K562 (cell line): ENCODE data around the gene ROPN1B. TPM values are rescaled to one million over a fixed set of nuclear protein-coding genes. Genes with fewer than 3 reads are reported as not detected.

Source experiments
- ATAC-seq: fragments of 200-7000 bp; cut with Tn5 transposase; 3 replicates; pipeline ENCODE4 v1.9.1; 2020; ENCODE audit warnings: moderate library complexity
- BruUV-seq: library from RNA; stranded (reverse); fragments of 400-500 nt; replicated peaks from 2 replicates; lab custom pipeline; 2021; lab: Mats Ljungman, UMichigan
- CTCF ChIA-PET: fragments of 300-600 bp; formaldehyde crosslinking; extraction: SDS; loops from one replicate; lab custom pipeline; 2021; ENCODE audit warnings: low intra/inter-chr PET ratio; lab: Yijun Ruan, JAX
- POLR2A ChIA-PET: fragments of 300-600, 350-650 bp; sonication (Branson Sonifier 250); formaldehyde crosslinking; extraction: SDS; loops from one replicate; lab custom pipeline; 2021; ENCODE audit warnings: antibody characterized with exemption, inconsistent platforms; lab: Yijun Ruan, JAX
- DNase-seq, 4 experiments: peaks; one replicate each; pipeline versions ENCODE4 v3.0.0 to v3.0.0-alpha.2; 2011 to 2018; ENCODE audit warnings: low spot score in 3 of 4, mixed read lengths in 3 of 4; ENCODE audit errors: extremely low read depth in 1 of 4
- FAIRE-seq: peaks from 2 replicates; lab custom pipeline; 2011; peaks lifted over from hg19 to GRCh38; lab: Jason Lieb, UNC
- H2AFZ ChIP-seq: 2 replicates; pipeline ENCODE4 v1.6.0; 2011; ENCODE audit warnings: low read depth, low read length, control low read depth, inconsistent platforms
- H3K27ac ChIP-seq: fragments of 200-600 bp; 3 replicates; pipeline ENCODE4 v1.8.0; 2011; ENCODE audit warnings: low read depth, mild to moderate bottlenecking, control low read depth, inconsistent platforms, low read length, moderate library complexity, mixed read lengths; ENCODE audit errors: extremely low read depth
- H3K27me3 ChIP-seq, 2 experiments: fragments of 300-600 bp in 1 of 2; 2 replicates in 1 of 2; 3 replicates in 1 of 2; pipeline versions ENCODE4 v1.6.0 to v1.8.0; 2011; ENCODE audit warnings: inconsistent platforms in 2 of 2, low read length in 2 of 2, mild to moderate bottlenecking in 1 of 2, mixed read lengths in 1 of 2, moderate library complexity in 1 of 2; ENCODE audit not compliant: control insufficient read depth in 2 of 2, insufficient read depth in 2 of 2
- H3K36me3 ChIP-seq: fragments of 300-600 bp; 3 replicates; pipeline ENCODE4 v1.8.0; 2011; ENCODE audit warnings: mild to moderate bottlenecking, low read length, inconsistent platforms; ENCODE audit not compliant: control insufficient read depth, insufficient read depth
- H3K4me1 ChIP-seq, 2 experiments: fragments of 200-600 bp in 1 of 2; replicated peaks in 1 of 2; 2 replicates in 1 of 2; 3 replicates in 1 of 2; pipeline versions ENCODE4 v1.5.1 to v1.8.0; 2011; ENCODE audit warnings: inconsistent platforms in 2 of 2, low read length in 2 of 2, mild to moderate bottlenecking in 1 of 2, mixed read lengths in 1 of 2, moderate library complexity in 1 of 2; ENCODE audit not compliant: control insufficient read depth in 2 of 2, insufficient read depth in 2 of 2
- H3K4me2 ChIP-seq: 2 replicates; pipeline ENCODE4 v1.6.1; 2011; ENCODE audit warnings: low read length, control low read depth, inconsistent platforms, mixed read lengths; ENCODE audit not compliant: insufficient read depth
- H3K4me3 ChIP-seq: fragments of 200-600 bp; sonication (generic), shearing (Covaris generic); 2 replicates; pipeline ENCODE4 v1.5.1; 2016; ENCODE audit warnings: control low read depth, inconsistent platforms
- H3K79me2 ChIP-seq: fragments of 200-600 bp; 3 replicates; pipeline ENCODE4 v1.8.0; 2011; ENCODE audit warnings: low read length, inconsistent platforms; ENCODE audit not compliant: control insufficient read depth, insufficient read depth
- H3K9ac ChIP-seq, 2 experiments: 2 replicates each; pipeline versions ENCODE4 v1.6.0 to v1.6.1; 2011; ENCODE audit warnings: low read depth in 2 of 2, low read length in 2 of 2, control low read depth in 1 of 2, inconsistent platforms in 1 of 2, mild to moderate bottlenecking in 1 of 2, mixed read lengths in 1 of 2; ENCODE audit not compliant: insufficient read depth in 1 of 2
- H3K9me1 ChIP-seq: one replicate; pipeline ENCODE4 v1.6.0; 2011; ENCODE audit warnings: inconsistent platforms, mild to moderate bottlenecking, low read length, moderate library complexity; ENCODE audit not compliant: control insufficient read depth, insufficient read depth
- H3K9me3 ChIP-seq: replicated peaks from 2 replicates; pipeline ENCODE4 v1.5.1; 2011; ENCODE audit warnings: low read depth, low read length, inconsistent platforms; ENCODE audit not compliant: control insufficient read depth, insufficient read depth
- H4K20me1 ChIP-seq: replicated peaks from 2 replicates; pipeline ENCODE4 v1.6.1; 2011; ENCODE audit warnings: low read length, inconsistent platforms, mixed read lengths; ENCODE audit not compliant: control insufficient read depth, insufficient read depth
- ARID4B ChIP-seq: sonication (generic); formaldehyde crosslinking; IDR thresholded peaks from 2 replicates; pipeline ENCODE4 v1.8.0; 2022; ENCODE audit warnings: mild to moderate bottlenecking, missing genetic modification reagents
- CBFA2T2 ChIP-seq: fragments of 450-650 bp; conservative IDR thresholded peaks from 2 replicates; pipeline ENCODE4 v1.6.1; 2017; ENCODE audit warnings: mild to moderate bottlenecking
- FIP1L1 ChIP-seq: fragments of 200-400 bp; formaldehyde crosslinking; IDR thresholded peaks from 2 replicates; pipeline ENCODE4 v1.6.1; 2018; ENCODE audit warnings: mild to moderate bottlenecking, low read depth, low read length; ENCODE audit not compliant: poor library complexity, severe bottlenecking
- GATAD2A ChIP-seq: fragments of 450-650 bp; IDR thresholded peaks from 2 replicates; pipeline ENCODE4 v1.6.1; 2017
- MAFG ChIP-seq: fragments of 450-650 bp; conservative IDR thresholded peaks from 2 replicates; pipeline ENCODE4 v1.6.1; 2016; ENCODE audit warnings: missing genetic modification characterization, missing compliant biosample characterization
- SFPQ ChIP-seq: fragments of 200-400 bp; formaldehyde crosslinking; IDR thresholded peaks from 2 replicates; pipeline ENCODE4 v1.6.1; 2017; ENCODE audit warnings: mild to moderate bottlenecking, low read depth, low read length, moderate library complexity
- SP1 ChIP-seq: sonication (generic); formaldehyde crosslinking; IDR thresholded peaks from 2 replicates; pipeline ENCODE4 v1.8.1; 2022; ENCODE audit warnings: mild to moderate bottlenecking, missing genetic modification reagents
- TAF7 ChIP-seq: fragments of 450-650 bp; IDR thresholded peaks from 2 replicates; pipeline ENCODE4 v1.6.1; 2016; ENCODE audit warnings: missing genetic modification characterization, missing compliant biosample characterization
- TBL1XR1 ChIP-seq, 2 experiments: IDR thresholded peaks; 2 replicates each; pipeline ENCODE4 v1.6.1; 2012; ENCODE audit warnings: improper control_type of control experiment in 2 of 2, low read length in 2 of 2, mild to moderate bottlenecking in 1 of 2
- TEAD2 ChIP-seq: fragments of 450-650 bp; IDR thresholded peaks from 2 replicates; pipeline ENCODE4 v1.6.1; 2016; ENCODE audit warnings: missing genetic modification characterization, control low read depth, missing compliant biosample characterization
- ZNF583 ChIP-seq: fragments of 250-450 bp; sonication (Bioruptor Pico); IDR thresholded peaks from 2 replicates; pipeline ENCODE4 v1.4.0; 2020
- ZNF584 ChIP-seq: fragments of 200-800 bp; sonication (Bioruptor generic); IDR thresholded peaks from 2 replicates; pipeline ENCODE4 v1.6.1; 2016; ENCODE audit warnings: low read depth, mild to moderate bottlenecking, missing genetic modification characterization, missing compliant biosample characterization
- WGBS: fragments of 100-300 bp; shearing (Covaris generic); methylation state at CpG from one replicate; pipeline ENCODE4 v1.1.6; 2016; ENCODE audit warnings: low coverage, mixed read lengths; ENCODE audit not compliant: insufficient coverage; ENCODE audit errors: missing lambda C conversion rate; 5-methylcytosine and 5-hydroxymethylcytosine counted together
- in situ Hi-C: fragments of 300-500 bp; cut with MboI; formaldehyde crosslinking; loops from 4 replicates; pipeline ENCODE4 v1.15.0; 2018; ENCODE audit warnings: inconsistent platforms, mixed read lengths
- intact Hi-C: fragments of 100-400 bp; cut with micrococcal nuclease; formaldehyde crosslinking; loops from 2 replicates; pipeline ENCODE4 v1.14.2; 2022
- polyA plus RNA-seq, 8 experiments: library from polyadenylated mRNA; depleted of rRNA in 4 of 8; stranded (reverse) in 5 of 8; unstranded in 3 of 8; fragments of >200 nt; fragmentation: Nextera tagmentation in 2 of 8; fragmentation: Illumina TruSeq in 1 of 8; extraction: Ambion mirVana in 2 of 8; extraction: Trizol in 1 of 8; gene quantifications; 2 replicates each; pipeline versions ENCODE4 v1.2.1 to v1.2.3, GENCODE V29; 2011 to 2014; ENCODE audit warnings: inconsistent platforms in 1 of 8, missing spikeins in 1 of 8
- total RNA-seq, 7 experiments: library from RNA; depleted of rRNA in 6 of 7; stranded (reverse); fragments of >200 nt in 6 of 7; fragmentation: Illumina TruSeq in 2 of 7; extraction: Trizol in 2 of 7; gene quantifications; 2 replicates each; pipeline versions ENCODE4 v1.2.1 to v1.2.3, GENCODE V29; 2011 to 2021; ENCODE audit warnings: low replicate concordance in 1 of 7
- TF ChIP-seq, protein P1 (sequence below): fragments of 250-450 bp; sonication (Bioruptor Pico); IDR thresholded peaks from 2 replicates; pipeline ENCODE4 v1.5.0; 2021; ENCODE audit warnings: mild to moderate bottlenecking, moderate library complexity

Gene ROPN1B
- total and polyA plus RNA-seq, 9 of the 15 experiments (the other 6 are each of a cell fraction or from before 2014, with no cell fraction given) = not detected

DNA sequence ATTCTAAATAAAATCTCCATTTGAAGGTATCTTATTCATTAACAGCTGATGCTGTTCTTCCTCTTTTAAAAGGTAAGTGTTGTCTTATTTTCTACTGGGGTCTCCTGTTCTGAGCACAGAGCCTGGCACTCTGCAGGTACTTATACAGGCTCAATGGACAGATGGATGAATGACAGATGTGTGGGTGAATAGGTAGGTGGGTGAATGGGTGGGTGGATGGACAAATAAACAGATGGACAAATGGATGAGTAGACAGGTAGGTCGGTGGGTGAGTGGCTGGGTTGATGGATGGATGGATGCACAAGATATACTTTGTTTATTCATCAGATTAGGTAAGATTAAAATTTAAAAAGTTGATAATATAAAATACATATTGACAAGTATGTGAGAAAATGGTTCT, 61.5 kb downstream of the ROPN1B start:
- H3K79me2 ChIP-seq = no peaks in the 10 kb centered on the region
- WGBS = 11% methylated on average over 1 of the region's 1 CpG
- FAIRE-seq = no peak
- DNase-seq = no peak
- ChIA-PET POLR2A (no interaction called here), CTCF (no interaction called here)
- H3K9ac ChIP-seq = no peak overlapping the region
- no peaks in the 10 kb centered on the region for H3K9me1 ChIP-seq
- H3K4me2 ChIP-seq = no peak overlapping the region
- intact Hi-C loops (no loop called here), in situ Hi-C loops (no loop called here)
- H3K9me3 ChIP-seq = no peaks in the 10 kb centered on the region
- no peaks in the 10 kb centered on the region for H4K20me1 ChIP-seq
- no peaks in the 10 kb centered on the region for H3K27me3 ChIP-seq
- ATAC-seq = no peak
- TF ChIP-seq MAFG (tag) (no peak), ZNF583 (CRISPR knock-in tag) (no peak), TBL1XR1 (IDR thresholded peaks at IDR 0.05; ENCODE audit: low read length in 2 of 2) (no peak), GATAD2A (no peak), FIP1L1 (no peak), SFPQ (no peak), TEAD2 (tag) (no peak), ARID4B (CRISPR knock-in tag) (no peak), SP1 (no peak), CBFA2T2 (no peak), TAF7 (tag) (no peak), ZNF584 (no peak)
- TF ChIP-seq, protein P1, sequence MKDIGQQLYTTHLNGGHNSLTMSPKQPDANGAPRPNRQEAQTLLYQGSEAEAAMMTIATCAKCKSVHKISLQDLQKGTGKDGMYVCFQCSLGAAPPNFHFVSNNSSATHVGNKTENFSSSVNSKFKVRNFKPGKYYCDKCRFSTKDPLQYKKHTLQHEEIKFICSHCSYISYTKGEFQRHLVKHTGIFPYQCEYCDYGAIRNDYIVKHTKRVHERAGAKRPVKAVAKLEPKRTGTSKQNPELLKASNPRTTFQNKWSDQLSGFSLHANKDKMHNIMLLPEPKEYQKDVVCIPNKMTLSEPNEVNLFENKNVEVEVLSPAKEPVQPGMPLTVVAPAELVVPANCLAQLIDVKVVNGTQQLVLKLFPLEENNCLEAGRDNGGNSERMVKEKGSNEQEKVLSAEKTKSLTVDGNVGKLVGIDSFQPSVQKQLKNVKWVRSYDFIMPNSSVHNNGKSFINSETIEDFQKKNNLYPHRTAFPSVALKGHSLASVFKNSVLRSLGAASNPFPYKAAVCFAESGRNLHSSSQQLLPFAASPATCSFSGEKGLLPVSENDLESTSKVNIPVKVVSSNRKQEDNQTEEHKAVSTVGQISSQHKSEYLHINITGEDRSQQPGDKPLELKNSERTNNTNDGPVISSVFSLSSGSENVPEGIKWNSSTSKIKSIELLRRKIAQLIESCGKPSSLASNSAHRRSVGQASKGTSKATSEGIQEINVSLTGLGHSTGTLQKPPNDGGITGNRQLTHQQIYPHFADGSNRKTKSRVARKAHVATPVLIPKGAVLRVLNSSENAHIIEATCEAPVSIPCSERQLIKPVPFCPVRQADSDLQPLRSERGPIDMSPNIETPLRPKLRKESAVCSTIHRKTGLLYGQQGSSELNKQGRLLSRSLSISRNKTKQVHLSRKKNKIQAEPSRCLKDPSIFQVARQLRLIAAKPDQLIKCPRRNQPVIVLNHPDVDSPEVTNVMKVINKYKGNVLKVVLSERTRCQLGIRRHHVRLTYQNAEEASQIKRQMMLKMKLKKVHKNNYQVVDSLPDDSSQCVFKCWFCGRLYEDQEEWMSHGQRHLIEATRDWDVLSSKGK = no peak
- TF ChIP-seq, all 486 proteins: peak for 0
- Histone ChIP-seq H3K4me3 (no peak overlapping the region), H3K36me3 (no peaks in the 10 kb centered on the region), H3K4me1 (no peaks in the 10 kb centered on the region; a peak in 2 of 5 replicates), H3K27ac (no peak overlapping the region), H2AFZ (no peak overlapping the region)
- BruUV-seq = no TSS peak
